Head of caudate nucleus (tissue), 42 donors: Measurements from ENCODE around the gene KCTD15.

Experiments
- DNase-seq, 42 donors: peaks; one replicate each; pipeline versions ENCODE4 v3.0.0 to v3.0.0-alpha.2; 2020 to 2021; ENCODE audit warnings: mixed read lengths in 7 of 42
- intact Hi-C: fragments of 100-400 bp; cut with DNase I; formaldehyde crosslinking; loops from one replicate; pipeline ENCODE4 v1.15.0; 2022

KCTD15 gene

DNA sequence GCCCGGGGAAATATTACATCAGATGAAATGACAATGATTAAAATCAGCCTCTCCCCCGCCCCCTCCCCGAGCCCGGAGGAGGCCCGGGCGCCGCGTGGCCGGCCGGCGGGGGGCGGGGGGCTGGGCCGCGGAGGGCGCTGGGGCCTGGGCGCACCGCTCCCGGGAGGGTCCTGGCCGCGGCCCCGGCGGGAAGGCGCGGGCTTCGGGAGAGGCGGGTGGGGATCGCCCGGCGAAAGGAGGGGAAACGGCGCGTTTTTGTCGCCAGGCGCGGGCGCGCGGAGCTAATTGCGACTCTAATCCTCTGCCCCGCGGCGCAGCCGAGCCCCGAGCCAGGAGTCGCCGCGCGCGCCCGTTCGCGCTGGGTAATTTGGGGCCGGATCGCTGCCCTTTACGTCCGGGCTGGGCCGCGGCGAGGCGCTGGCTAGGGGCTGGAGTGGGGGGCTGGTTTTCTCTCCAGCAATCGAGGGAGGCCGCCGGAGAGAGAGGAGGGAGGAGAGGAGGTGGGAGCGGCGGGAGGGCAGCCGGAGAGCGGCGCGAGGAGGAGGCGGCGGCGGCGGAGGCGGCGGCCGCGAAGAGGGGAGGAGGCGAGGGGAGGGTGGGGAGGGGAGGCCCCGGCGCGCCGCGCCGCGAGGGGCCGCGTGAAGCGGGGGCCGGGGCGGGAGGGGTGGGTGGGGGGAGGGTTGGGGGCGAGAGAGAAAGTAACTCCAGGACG, at the start of gene KCTD15:
KCTD15 (plus strand) TSS at position 707 of the 712 bp plus-strand sequence. CDS start 3,585 bp downstream, outside the sequence.
- intact Hi-C loops: no loop called here
- DNase-seq: peak in 15 of 42 donors; percentile 10 to 62 (median 41)

DNA sequence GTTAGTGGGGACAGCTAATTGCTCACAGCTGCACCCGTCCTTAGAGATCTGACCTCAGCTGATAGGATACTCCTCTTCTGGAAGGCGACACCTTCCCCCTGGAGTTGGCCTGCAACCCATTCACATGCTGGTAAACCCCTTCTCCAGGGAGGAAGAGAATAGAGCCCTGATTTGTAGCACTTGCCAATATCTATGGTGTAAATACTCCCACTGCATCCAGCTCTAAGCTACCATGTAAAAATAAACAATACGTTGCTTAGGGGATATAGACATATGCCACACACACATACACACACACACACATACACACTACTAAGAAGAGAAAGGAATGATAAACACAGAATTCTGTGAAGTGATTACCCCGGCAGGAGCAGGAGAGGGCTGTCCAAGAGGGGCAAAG, 49.4 kb upstream of the KCTD15 start:
- no peak for DNase-seq
- intact Hi-C loops: no loop called here

DNA sequence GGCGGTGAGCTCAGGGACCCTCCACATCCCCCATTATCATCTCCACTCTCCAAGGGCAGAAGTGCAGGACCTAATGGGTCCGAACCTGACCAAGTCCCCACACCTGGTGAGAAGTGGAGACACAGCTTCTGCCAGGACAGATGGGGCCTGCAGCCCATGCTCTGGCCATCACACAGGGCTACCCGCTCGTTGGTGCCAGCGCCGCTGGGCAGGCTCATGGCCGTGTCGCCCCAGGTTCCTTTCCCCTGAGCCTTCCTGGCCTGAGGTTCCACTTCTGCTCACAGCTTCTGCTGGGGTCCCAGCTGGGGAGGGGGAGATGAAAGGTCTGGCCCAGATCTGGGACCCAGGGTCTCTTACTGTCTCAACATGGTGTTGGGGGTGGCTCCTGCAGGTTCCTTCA, 48.4 kb upstream of the KCTD15 start:
- no peak for DNase-seq
- intact Hi-C loops: no loop called here

DNA sequence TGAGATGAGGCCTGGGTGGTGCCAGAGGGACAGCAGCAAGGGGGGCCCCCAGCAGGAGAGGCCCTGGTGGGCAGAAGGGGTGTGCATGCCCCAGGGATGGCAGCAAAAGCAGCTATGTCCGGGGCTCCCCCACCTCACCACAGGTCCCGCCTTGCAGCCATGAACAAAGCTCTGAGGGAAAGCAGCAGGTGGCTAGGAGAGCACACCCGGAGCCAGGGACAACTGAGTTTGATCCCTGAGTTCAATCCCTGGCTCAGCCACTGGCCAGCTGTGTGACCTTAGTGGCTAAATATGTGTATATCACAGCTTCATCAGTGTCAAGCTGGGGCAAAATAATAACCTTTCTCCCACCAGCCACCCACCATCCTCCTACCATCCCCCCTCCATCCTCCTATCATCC, 47.7 kb upstream of the KCTD15 start:
- intact Hi-C loops: no loop called here
- DNase-seq: no peak

- intact Hi-C loops: no loop called here
Observed at GRCh38 chr19:33749619-33750175, 47.0 kb upstream of the KCTD15 start.

GRCh38 chr19:33750587-33751435, 45.9 kb upstream of the KCTD15 start:
- intact Hi-C loops: no loop called here
- no peak for DNase-seq

More at GRCh38 chr19:33749619-33750175, 47.0 kb upstream of the KCTD15 start:
- DNase-seq: no peak

DNA sequence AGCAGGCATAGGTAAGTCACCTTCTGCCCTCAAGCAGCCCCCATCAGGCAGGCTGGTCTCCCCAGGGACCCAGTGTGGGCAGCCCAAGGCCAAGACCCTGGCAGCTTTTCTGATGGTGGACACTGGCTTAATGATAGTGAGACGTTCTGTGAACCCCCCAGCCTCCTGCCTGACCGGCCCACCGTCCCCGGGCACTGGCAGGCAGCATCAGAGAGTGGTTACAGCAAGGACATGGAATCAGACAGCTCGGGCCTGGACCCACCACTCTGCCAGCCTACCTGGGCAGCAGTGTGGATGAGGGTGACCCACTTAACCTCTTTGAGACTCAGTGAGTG, 45.3 kb upstream of the KCTD15 start:
- no peak for DNase-seq
- intact Hi-C loops: no loop called here

DNA sequence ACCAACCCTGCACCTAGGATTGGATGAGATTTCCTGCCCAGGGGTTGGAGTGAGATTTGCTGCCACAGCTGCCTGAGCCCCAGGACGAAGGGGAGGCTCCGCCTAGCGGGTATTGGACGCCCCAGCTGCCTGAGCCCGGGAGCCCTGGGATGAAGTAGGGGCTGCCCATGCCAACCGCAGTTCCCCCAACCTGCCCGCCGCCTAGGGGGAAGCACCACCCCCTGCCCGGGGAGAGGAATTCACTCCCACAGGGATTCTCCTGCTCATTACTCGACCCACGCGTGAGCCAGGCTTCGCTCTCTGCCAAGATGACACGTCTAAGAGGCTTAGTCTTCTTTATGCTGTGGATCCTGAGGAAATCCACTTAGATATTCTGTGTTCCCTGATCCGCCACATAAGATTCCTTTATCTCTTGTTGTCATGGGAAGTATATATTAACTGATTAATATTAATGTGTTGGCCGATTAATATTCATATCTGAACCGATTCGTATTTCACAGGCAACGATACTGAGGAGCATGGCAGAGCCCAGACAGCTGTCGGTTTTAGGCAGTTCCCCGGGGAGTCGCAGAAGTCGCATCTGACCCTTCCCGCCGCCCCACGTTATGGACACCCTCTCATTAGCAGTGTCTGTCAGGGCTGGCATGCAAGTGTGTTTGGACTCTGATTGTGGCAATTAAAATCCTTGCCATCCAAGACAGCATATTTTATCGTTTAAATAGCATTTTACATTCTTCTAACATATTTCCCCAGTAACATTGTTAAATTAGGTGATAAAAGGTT, 44.5 kb upstream of the KCTD15 start:
- intact Hi-C loops: no loop called here
- DNase-seq: peak in 37 of 42 donors; percentile 22 to 84 (median 56)

DNA sequence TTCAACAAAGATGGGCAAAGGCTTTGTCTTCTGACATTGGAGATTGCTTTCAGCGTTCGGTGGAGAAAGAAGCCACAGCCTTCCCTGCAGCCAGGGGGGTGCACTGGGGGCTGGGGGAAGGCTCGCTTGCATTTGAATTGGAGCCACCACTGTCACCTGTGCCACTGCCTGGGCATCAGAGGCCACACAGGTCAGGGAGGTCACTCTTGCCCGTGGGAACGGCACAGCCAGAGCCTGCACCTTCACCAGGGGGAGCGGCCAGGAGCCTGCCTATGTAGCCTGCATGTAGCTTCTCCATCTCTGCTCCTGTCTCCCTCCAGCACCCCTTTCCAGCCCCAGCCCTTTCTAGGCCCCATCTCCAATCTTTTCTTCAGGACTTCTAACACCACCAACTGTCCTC, 43.7 kb upstream of the KCTD15 start:
- DNase-seq: no peak
- intact Hi-C loops: no loop called here

- peak in 1 of 42 donors; percentile 7 for DNase-seq
- intact Hi-C loops: no loop called here
Observed at GRCh38 chr19:33754361-33754760, 42.3 kb upstream of the KCTD15 start.

DNA sequence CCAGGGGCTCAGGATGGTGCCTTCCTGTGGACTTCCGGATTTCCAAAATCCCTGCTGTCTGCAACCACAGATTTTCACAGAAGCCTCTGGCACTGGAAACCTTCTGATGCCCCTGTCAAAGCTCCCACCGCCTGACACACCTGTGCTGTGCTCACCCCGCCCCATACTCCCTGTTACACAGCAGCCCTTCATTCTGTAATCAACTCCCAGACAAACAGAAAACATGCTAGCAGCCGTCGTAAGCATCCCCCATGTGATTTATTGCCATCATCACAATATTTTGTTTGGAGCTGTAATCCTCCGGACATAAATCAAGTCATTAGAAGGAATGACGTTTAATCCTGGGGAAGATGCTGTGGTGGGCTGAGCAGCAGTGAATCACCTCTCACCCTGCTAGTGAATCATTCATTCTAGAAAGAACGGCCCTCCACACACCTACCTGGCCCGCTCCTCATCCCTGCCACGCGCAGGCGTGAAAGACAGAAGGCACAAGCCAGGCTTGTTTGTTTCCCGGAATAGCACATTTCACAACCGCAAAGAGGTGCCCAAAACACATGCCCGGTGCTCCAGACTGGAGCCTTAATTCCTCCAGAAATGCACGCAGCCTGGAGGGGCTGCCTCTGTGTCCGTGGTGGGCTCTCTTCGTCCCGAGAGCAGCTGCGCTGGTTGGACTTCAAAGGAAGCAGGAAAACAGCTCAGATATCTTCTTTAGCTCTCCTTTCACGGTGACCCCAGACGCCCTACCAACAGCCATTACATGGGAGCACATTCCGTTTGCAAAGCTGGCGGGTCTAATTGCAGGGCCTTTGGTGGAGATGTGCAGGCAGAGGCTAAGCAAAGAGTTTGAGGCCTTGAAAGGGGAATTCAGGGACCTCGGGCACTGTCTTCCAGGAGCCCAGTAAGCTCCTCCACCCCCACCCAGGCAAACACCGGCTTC, 41.3 kb upstream of the KCTD15 start:
- intact Hi-C loops: no loop called here
- DNase-seq: no peak

DNA sequence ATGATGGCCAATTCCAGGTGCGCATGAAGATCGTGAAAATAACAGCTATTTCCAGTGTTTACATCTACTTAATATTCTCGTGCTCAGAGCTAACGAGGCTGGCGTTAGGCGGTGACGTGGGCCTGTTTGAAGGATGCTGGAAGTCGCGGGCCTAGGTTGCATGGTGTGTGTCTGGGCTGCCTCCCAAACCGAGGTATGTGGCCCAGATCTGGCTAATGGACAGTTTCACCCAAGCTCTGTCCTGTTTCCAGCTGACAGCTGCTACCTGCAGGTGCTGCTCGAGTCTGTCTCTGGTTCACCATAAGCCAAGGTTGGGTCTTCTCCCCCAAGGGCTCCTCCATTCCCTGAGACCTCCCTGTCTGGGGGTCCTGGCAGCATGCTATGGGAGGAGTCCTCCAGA, 40.5 kb upstream of the KCTD15 start:
- DNase-seq: peak in 1 of 42 donors; percentile 5
- intact Hi-C loops: no loop called here

- intact Hi-C loops: no loop called here
- DNase-seq: no peak
Observed at GRCh38 chr19:33758541-33759013, 38.1 kb upstream of the KCTD15 start.

DNA sequence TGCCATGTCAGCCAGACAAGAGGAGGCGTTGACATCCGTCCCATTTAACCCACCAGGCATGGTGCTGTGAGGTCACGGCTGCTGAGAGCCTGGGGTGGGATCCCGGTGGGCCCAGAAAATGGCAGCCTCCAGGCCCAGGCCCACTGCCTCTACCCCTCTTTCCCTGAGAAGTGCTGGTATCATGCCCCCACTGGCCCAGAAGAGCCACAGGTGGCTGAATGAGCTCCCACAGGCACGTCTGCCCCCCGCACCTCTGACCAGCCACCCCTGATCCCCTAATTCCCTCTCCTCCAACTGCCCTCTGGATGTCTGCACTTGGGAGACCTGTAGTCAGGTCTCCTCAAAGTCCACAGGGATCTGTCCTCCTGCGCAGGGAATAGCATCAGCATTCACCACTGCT, 37.3 kb upstream of the KCTD15 start:
- no peak for DNase-seq
- intact Hi-C loops: no loop called here

DNA sequence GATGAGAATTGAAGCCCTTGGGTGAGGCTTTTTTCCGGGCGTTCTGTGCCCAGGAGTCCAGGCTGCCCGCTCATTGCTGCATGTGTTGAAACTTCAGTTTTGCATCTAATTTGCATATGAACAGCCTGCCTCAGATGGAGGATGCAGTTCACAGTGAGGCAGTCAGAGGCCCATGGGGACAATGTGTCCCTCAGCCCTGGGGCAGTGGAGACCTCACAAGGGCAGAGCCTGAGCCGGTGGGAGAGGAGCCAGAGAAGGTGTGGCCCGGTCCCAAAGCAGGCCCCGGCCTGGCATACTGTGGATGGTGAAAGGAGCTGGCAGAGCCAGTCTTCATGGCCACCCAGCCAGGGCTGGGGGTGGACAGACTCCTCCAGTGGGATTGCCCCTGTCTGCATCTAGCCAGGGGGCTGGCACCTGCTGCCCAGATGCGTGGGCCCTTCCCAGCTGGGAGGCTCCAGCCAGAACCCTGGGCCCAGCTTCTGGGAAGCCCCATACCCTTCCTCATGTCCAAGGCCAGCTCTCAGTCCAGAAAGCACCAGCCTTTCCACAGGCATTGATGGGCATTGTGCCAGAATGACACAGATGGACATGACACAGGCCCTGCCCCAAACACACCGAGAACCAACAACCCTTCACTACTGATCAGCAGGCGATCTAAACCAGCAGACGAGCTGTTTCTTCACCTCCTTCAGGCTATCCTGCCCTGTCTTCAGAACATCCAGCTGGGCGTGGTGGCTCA, 32.9 kb upstream of the KCTD15 start:
- intact Hi-C loops: loop anchor here (10.0 kb wide), 1 partner anchor 529 kb away; no protein-coding TSS in a partner anchor
- DNase-seq: peak in 34 of 42 donors; percentile 19 to 74 (median 50)

- no peak for DNase-seq
- intact Hi-C loops: loop anchor here (10.0 kb wide), 1 partner anchor 532 kb away; no protein-coding TSS in a partner anchor
Observed at GRCh38 chr19:33766623-33767022, 30.0 kb upstream of the KCTD15 start.

DNA sequence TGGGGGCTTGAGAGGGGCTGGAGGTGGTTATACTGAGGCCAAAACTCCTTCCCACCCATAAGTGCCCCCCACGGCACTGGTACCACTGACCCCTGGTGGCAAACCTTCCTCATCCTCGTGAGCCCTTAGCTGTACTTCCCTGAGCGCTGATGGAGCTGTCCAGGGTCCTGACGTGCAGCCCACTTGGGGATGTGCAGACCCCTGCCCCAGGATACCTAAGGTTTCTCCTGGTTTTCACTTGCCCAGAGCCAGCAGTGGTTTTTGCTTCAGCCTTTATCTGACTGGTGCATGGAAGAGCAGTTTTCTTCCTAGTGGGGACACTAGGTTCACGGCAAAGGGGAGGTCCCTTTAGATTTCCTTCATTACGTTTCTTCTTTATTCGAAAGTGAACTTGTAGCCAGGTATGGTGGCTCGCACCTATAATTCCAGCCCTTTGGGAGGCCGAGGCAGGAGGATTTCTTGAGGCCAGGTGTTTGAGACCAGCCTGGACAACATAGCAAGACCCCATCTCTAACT, 28.7 kb upstream of the KCTD15 start:
- peak in 1 of 42 donors; percentile 42 for DNase-seq

More for the DNA sequence above, 28.7 kb upstream of the KCTD15 start:
- intact Hi-C loops: loop anchor here (10.0 kb wide), 1 partner anchor 533 kb away; no protein-coding TSS in a partner anchor
